ENCODE measurements around the gene FGFR3. TPM values are rescaled to one million over a fixed set of nuclear protein-coding genes. Genes with fewer than 3 reads are reported as not detected.
A peak's percentile ranks its signal among the peaks of the same experiment; 100 is the strongest.

Gene FGFR3
- total and polyA plus RNA-seq, 9 of the 15 experiments (the other 6 are each of a cell fraction or from before 2014, with no cell fraction given), result 1.2 to 60.4 (median 12.7) TPM

DNA sequence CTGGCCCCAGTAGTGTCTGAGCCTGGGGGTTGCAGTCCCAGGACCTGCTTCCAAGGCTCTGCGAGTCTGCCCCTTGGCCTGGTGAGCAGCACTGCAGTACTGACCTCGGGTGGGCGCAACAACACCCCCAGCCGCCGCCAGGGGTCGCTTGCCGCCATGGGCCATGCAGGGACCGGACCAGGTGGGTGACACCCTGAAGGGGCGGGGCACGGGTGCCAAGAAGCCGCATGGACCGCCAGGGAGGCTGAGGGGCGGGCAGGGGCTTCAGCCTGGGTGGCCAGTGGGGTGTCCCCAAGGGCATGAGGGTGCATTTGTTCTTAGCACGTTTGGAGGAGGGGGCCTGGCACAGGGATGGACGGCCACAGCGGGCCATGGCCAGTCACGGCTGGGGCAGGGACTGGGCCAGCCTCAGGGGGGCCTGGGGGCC, 46.8 kb upstream of the FGFR3 start (continued):
- TF ChIP-seq, protein P1, sequence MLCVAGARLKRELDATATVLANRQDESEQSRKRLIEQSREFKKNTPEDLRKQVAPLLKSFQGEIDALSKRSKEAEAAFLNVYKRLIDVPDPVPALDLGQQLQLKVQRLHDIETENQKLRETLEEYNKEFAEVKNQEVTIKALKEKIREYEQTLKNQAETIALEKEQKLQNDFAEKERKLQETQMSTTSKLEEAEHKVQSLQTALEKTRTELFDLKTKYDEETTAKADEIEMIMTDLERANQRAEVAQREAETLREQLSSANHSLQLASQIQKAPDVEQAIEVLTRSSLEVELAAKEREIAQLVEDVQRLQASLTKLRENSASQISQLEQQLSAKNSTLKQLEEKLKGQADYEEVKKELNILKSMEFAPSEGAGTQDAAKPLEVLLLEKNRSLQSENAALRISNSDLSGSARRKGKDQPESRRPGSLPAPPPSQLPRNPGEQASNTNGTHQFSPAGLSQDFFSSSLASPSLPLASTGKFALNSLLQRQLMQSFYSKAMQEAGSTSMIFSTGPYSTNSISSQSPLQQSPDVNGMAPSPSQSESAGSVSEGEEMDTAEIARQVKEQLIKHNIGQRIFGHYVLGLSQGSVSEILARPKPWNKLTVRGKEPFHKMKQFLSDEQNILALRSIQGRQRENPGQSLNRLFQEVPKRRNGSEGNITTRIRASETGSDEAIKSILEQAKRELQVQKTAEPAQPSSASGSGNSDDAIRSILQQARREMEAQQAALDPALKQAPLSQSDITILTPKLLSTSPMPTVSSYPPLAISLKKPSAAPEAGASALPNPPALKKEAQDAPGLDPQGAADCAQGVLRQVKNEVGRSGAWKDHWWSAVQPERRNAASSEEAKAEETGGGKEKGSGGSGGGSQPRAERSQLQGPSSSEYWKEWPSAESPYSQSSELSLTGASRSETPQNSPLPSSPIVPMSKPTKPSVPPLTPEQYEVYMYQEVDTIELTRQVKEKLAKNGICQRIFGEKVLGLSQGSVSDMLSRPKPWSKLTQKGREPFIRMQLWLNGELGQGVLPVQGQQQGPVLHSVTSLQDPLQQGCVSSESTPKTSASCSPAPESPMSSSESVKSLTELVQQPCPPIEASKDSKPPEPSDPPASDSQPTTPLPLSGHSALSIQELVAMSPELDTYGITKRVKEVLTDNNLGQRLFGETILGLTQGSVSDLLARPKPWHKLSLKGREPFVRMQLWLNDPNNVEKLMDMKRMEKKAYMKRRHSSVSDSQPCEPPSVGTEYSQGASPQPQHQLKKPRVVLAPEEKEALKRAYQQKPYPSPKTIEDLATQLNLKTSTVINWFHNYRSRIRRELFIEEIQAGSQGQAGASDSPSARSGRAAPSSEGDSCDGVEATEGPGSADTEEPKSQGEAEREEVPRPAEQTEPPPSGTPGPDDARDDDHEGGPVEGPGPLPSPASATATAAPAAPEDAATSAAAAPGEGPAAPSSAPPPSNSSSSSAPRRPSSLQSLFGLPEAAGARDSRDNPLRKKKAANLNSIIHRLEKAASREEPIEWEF (CRISPR knock-in tag; IDR thresholded peaks at IDR 0.05), result no peak
- TF ChIP-seq FOXK2 (conservative IDR thresholded peaks at IDR 0.05 in 1 of 2, IDR thresholded peaks at IDR 0.05 in 1 of 2; ENCODE audit: low read depth in 2 of 2) (no peak), ZBTB17 (CRISPR knock-in tag; IDR thresholded peaks at IDR 0.05) (no peak), ZSCAN32 (CRISPR knock-in tag; IDR thresholded peaks at IDR 0.05) (no peak), EZH2 (IDR thresholded peaks at IDR 0.05; ENCODE audit: borderline replicate concordance, low read depth, low read length) (no peak), IRF1 (CRISPR knock-in tag; IDR thresholded peaks at IDR 0.05; ENCODE audit: borderline replicate concordance) (0 out of 2 replicates have a peak, but pooled peaks have one; percentile 10), HMBOX1 (IDR thresholded peaks at IDR 0.05) (no peak), ZNF583 (CRISPR knock-in tag; IDR thresholded peaks at IDR 0.05) (no peak), POLR2B (IDR thresholded peaks at IDR 0.05; ENCODE audit: low read depth, partially characterized antibody) (no peak), IRF2 (CRISPR knock-in tag; IDR thresholded peaks at IDR 0.05) (no peak), TEAD1 (CRISPR knock-in tag; IDR thresholded peaks at IDR 0.05) (no peak), MAZ (CRISPR knock-in tag; conservative IDR thresholded peaks at IDR 0.05 in 1 of 2, IDR thresholded peaks at IDR 0.05 in 1 of 2) (peak; percentile 18 to 67; a peak in 2 of 4 replicates), PHTF2 (CRISPR knock-in tag; IDR thresholded peaks at IDR 0.05) (no peak), ZNF253 (CRISPR knock-in tag; conservative IDR thresholded peaks at IDR 0.05) (no peak)
- TF ChIP-seq, protein P2, sequence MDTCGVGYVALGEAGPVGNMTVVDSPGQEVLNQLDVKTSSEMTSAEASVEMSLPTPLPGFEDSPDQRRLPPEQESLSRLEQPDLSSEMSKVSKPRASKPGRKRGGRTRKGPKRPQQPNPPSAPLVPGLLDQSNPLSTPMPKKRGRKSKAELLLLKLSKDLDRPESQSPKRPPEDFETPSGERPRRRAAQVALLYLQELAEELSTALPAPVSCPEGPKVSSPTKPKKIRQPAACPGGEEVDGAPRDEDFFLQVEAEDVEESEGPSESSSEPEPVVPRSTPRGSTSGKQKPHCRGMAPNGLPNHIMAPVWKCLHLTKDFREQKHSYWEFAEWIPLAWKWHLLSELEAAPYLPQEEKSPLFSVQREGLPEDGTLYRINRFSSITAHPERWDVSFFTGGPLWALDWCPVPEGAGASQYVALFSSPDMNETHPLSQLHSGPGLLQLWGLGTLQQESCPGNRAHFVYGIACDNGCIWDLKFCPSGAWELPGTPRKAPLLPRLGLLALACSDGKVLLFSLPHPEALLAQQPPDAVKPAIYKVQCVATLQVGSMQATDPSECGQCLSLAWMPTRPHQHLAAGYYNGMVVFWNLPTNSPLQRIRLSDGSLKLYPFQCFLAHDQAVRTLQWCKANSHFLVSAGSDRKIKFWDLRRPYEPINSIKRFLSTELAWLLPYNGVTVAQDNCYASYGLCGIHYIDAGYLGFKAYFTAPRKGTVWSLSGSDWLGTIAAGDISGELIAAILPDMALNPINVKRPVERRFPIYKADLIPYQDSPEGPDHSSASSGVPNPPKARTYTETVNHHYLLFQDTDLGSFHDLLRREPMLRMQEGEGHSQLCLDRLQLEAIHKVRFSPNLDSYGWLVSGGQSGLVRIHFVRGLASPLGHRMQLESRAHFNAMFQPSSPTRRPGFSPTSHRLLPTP (IDR thresholded peaks at IDR 0.05; ENCODE audit: borderline replicate concordance, extremely low read depth, insufficient read length), result no peak
